Loucy (cell line): ENCODE measurements around the gene RC3H2.
"Not testable (repeated sequence)": the region's sequence is repeated elsewhere in the genome, so short reads cannot be mapped to it uniquely, and the experiment has no call there.

Source experiments
- H2AFZ ChIP-seq: fragments of 200-600 bp; sonication (generic); 2 replicates; pipeline ENCODE4 v1.6.0; 2016; ENCODE audit warnings: antibody characterized with exemption, mild to moderate bottlenecking, low read length, moderate library complexity
- H3F3A ChIP-seq: fragments of 200-600 bp; 2 replicates; pipeline ENCODE4 v1.6.0; 2016; ENCODE audit warnings: antibody characterized with exemption, low read depth, mild to moderate bottlenecking
- H3K27me3 ChIP-seq: fragments of 200-600 bp; sonication (generic); 2 replicates; pipeline ENCODE4 v1.6.1; 2014; ENCODE audit warnings: low read length, mild to moderate bottlenecking; ENCODE audit not compliant: insufficient read depth, poor library complexity, severe bottlenecking
- H3K36me3 ChIP-seq: fragments of 200-600 bp; sonication (generic); 2 replicates; pipeline ENCODE4 v1.6.1; 2016; ENCODE audit warnings: low read length; ENCODE audit not compliant: insufficient read depth
- H3K4me1 ChIP-seq: fragments of 200-600 bp; sonication (generic); 2 replicates; pipeline ENCODE4 v1.5.1; 2014; ENCODE audit warnings: low read length, mild to moderate bottlenecking; ENCODE audit not compliant: insufficient read depth, poor library complexity, severe bottlenecking
- H3K4me2 ChIP-seq: fragments of 200-600 bp; sonication (generic); 2 replicates; pipeline ENCODE4 v1.6.0; 2014; ENCODE audit warnings: antibody characterized with exemption, low read length, low read depth, mild to moderate bottlenecking; ENCODE audit not compliant: poor library complexity, severe bottlenecking
- H3K4me3 ChIP-seq: fragments of 200-600 bp; sonication (generic); 2 replicates; pipeline ENCODE4 v1.5.1; 2014; ENCODE audit warnings: low read length, mild to moderate bottlenecking, mixed read lengths; ENCODE audit not compliant: poor library complexity, severe bottlenecking
- H3K79me2 ChIP-seq: fragments of 200-600 bp; sonication (generic); 2 replicates; pipeline ENCODE4 v1.6.1; 2014; ENCODE audit warnings: low read length; ENCODE audit not compliant: insufficient read depth
- H3K9ac ChIP-seq: fragments of 200-600 bp; sonication (generic); 2 replicates; pipeline ENCODE4 v1.6.0; 2014; ENCODE audit warnings: mild to moderate bottlenecking, low read depth, low read length, moderate library complexity; ENCODE audit not compliant: poor library complexity, severe bottlenecking
- H3K9me2 ChIP-seq: fragments of 200-600 bp; sonication (generic); replicated peaks from 2 replicates; pipeline ENCODE4 v1.6.1; 2016; ENCODE audit warnings: low read depth, low read length, mixed read lengths
- H3K9me3 ChIP-seq: fragments of 200-600 bp; sonication (generic); 2 replicates; pipeline ENCODE4 v1.6.1; 2014; ENCODE audit warnings: mild to moderate bottlenecking, antibody characterized with exemption, low read length, low read depth; ENCODE audit not compliant: insufficient read depth
- H4K20me1 ChIP-seq: fragments of 200-600 bp; sonication (generic); 2 replicates; pipeline ENCODE4 v1.6.0; 2014; ENCODE audit warnings: antibody characterized with exemption, low read length, mild to moderate bottlenecking; ENCODE audit not compliant: insufficient read depth, poor library complexity, severe bottlenecking
- EZH2phosphoT487 ChIP-seq: fragments of 200-600 bp; IDR thresholded peaks from 2 replicates; pipeline ENCODE4 v1.6.1; 2018; ENCODE audit warnings: antibody characterized with exemption, mild to moderate bottlenecking, moderate library complexity, borderline replicate concordance
- TF ChIP-seq, protein P1 (sequence below): fragments of 200-600 bp; sonication (generic); conservative IDR thresholded peaks from 2 replicates; pipeline ENCODE4 v1.5.1; 2014; ENCODE audit warnings: mild to moderate bottlenecking, antibody characterized with exemption, low read length

RC3H2 gene

DNA sequence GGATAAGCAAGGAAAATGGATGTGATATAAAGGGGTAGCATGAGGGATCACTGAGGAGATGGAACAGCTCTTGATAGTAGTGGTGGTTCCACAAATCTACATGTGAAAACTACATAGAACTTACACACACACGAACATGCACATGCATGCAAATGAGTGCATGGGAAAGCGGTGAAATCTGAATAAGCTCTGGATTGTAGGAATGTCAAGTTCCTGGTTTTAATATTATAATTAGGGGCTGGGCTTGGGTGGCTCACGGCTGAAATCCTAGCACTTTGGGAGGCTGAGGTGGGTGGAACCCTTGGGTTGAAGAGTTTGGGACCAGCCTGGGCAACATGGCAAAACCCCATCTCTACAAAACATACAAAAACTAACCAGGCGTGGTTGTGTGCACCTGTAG is 63.7 kb downstream of the RC3H2 start:
- H3K36me3 ChIP-seq, result no peaks in the 10 kb centered on the region
- H3K79me2 ChIP-seq, result no peaks in the 10 kb centered on the region
- H3F3A ChIP-seq, result no peaks in the 10 kb centered on the region
- H3K27me3 ChIP-seq, result no peaks in the 10 kb centered on the region
- H3K9ac ChIP-seq, result no peak overlapping the region
- H3K9me2 ChIP-seq, result no peaks in the 10 kb centered on the region
- no peak overlapping the region for H3K4me2 ChIP-seq
- no peaks in the 10 kb centered on the region for H3K9me3 ChIP-seq
- no peaks in the 10 kb centered on the region for H4K20me1 ChIP-seq
- peaks cover 29% of the 10 kb centered on the region for H3K4me1 ChIP-seq
- H2AFZ ChIP-seq, result no peak overlapping the region
- no peak for TF ChIP-seq EZH2phosphoT487
- TF ChIP-seq, protein P1, sequence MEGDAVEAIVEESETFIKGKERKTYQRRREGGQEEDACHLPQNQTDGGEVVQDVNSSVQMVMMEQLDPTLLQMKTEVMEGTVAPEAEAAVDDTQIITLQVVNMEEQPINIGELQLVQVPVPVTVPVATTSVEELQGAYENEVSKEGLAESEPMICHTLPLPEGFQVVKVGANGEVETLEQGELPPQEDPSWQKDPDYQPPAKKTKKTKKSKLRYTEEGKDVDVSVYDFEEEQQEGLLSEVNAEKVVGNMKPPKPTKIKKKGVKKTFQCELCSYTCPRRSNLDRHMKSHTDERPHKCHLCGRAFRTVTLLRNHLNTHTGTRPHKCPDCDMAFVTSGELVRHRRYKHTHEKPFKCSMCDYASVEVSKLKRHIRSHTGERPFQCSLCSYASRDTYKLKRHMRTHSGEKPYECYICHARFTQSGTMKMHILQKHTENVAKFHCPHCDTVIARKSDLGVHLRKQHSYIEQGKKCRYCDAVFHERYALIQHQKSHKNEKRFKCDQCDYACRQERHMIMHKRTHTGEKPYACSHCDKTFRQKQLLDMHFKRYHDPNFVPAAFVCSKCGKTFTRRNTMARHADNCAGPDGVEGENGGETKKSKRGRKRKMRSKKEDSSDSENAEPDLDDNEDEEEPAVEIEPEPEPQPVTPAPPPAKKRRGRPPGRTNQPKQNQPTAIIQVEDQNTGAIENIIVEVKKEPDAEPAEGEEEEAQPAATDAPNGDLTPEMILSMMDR, result no peak
- H3K4me3 ChIP-seq, result no peak overlapping the region

DNA sequence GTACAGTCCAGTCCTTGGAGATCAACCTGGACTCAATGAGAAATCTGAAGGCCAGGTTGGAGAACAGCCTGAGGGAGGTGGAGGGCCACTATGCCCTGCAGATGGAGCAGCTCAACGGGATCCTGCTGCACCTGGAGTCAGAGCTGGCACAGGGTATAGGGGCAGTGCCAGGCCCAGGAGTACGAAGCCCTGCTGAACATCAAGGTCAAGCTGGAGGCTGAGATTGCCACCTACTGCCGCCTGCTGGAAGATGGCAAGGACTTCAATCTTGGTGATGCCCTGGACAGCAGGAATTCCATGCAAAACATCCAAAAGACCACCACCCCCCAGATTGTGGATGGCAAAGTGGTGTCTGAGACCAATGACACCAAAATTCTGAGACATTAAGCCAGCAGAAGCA is 66.7 kb downstream of the RC3H2 start:
- not testable (repeated sequence) for H3K9me3 ChIP-seq, H3F3A ChIP-seq, H3K4me2 ChIP-seq, H3K27me3 ChIP-seq, H4K20me1 ChIP-seq, H3K79me2 ChIP-seq, H2AFZ ChIP-seq, H3K36me3 ChIP-seq, H3K4me3 ChIP-seq, H3K9me2 ChIP-seq, H3K9ac ChIP-seq
- peaks cover 16% of the 10 kb centered on the region for H3K4me1 ChIP-seq

DNA sequence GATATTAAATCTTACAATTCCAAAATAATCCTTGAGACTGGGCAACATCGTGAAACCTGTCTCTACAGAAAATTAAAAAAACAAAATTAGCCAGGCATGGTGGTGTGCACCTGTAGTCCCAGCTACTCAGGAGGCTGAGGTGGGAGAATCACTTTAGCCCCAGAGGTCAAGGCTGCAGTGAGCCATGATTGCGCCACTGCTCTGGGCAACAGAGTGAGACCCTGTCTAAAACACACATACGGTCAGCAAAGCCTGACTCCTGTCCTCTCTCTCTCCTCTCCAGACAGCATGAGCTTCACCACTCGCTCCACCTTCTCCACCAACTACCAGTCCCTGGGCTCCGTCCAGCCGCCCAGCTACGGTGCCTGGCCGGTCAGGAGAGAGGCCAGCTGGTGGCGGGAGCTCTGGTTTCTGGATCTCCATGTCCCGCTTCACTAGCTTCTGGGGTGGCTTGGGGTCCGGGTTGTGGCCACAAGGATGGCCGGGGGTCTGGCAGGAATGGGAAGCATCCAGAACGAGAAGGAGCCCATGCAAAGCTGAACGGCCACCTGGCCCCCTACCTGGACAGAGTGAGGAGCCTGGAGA is 67.8 kb downstream of the RC3H2 start:
- Histone ChIP-seq H3K9me3 (no peaks in the 10 kb centered on the region), H3K9me2 (no peaks in the 10 kb centered on the region), H3K9ac (no peak overlapping the region), H3K79me2 (no peaks in the 10 kb centered on the region), H2AFZ (no peak overlapping the region), H3K4me1 (peaks cover 16% of the 10 kb centered on the region), H3K27me3 (no peaks in the 10 kb centered on the region), H3K36me3 (no peaks in the 10 kb centered on the region), H3F3A (no peaks in the 10 kb centered on the region), H3K4me2 (no peak overlapping the region), H3K4me3 (no peak overlapping the region), H4K20me1 (no peaks in the 10 kb centered on the region)
- TF ChIP-seq EZH2phosphoT487, result no peak
- TF ChIP-seq, protein P1, result no peak

DNA sequence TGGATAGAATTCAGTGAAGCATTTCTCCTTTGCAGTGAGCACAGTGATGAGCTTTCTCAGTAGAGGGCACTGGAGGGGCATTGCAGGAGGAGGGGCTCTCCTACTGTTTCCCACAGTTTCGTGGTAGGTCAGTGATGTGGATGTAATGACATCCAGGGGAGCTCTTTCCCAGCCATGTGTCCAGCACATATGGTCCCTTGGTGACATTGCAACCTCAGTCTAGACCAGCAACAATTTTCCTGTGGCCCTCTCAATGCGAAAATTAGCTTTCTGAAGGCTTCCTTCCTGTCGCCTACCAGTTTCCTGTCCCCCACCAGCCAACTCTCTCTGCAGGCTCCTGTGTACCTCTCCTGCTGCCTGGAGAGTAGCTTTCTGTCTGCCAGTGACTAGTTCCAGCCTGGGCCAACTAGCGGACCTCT is 69.8 kb downstream of the RC3H2 start:
- Histone ChIP-seq H2AFZ (peak overlapping the region; percentile 84), H3F3A (no peaks in the 10 kb centered on the region), H3K4me2 (peak overlapping the region; percentile 78), H3K4me3 (peak overlapping the region; percentile 66), H3K9ac (peak overlapping the region; percentile 70), H3K9me2 (no peaks in the 10 kb centered on the region), H4K20me1 (no peaks in the 10 kb centered on the region), H3K36me3 (no peaks in the 10 kb centered on the region), H3K79me2 (no peaks in the 10 kb centered on the region), H3K27me3 (no peaks in the 10 kb centered on the region), H3K9me3 (no peaks in the 10 kb centered on the region), H3K4me1 (peaks cover 16% of the 10 kb centered on the region)
- TF ChIP-seq, protein P1, result peak; percentile 65
- TF ChIP-seq EZH2phosphoT487, result no peak
